Gastrocnemius medialis (tissue), 4 donors: ENCODE measurements around the gene PLA2G2D.

Experiments
- POLR2A ChIP-seq, 2 donors: fragments of 450-650 bp; IDR thresholded peaks; one replicate each; pipeline ENCODE4 v1.6.1; 2017; ENCODE audit warnings: antibody characterized with exemption in 2 of 2, mild to moderate bottlenecking in 2 of 2, moderate library complexity in 2 of 2
- TF ChIP-seq, protein P1 (sequence below), 5 experiments: fragments of 450-650 bp in 3 of 5; fragments of 200-600 bp in 2 of 5; sonication (generic) in 2 of 5; IDR thresholded peaks in 4 of 5; conservative IDR thresholded peaks in 1 of 5; 1 replicate in 4 of 5; 2 replicates in 1 of 5; pipeline ENCODE4 v1.5.1; 2016 to 2019; ENCODE audit warnings: antibody characterized with exemption in 5 of 5, mild to moderate bottlenecking in 3 of 5, moderate library complexity in 3 of 5

DNA sequence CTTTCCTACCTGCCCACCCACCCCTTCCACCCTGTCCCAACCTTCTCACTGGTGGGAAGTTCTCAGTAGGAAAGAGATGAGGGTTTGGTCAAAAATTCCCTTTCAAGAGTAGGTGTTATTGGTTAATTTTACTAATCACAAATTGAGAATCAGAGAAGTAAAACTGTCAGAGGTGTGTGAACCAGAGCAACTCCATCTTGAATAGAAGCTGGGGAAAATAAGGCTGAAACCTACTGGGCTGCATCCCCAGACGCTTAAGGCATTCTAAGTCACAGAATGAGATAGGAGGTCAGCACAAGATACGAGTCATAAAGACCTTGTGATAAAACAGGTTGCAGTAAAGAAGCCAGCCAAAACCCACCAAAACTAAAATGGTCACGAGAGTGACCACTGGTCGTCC is 11.5 kb downstream of the PLA2G2D start:
- TF ChIP-seq, protein P1, sequence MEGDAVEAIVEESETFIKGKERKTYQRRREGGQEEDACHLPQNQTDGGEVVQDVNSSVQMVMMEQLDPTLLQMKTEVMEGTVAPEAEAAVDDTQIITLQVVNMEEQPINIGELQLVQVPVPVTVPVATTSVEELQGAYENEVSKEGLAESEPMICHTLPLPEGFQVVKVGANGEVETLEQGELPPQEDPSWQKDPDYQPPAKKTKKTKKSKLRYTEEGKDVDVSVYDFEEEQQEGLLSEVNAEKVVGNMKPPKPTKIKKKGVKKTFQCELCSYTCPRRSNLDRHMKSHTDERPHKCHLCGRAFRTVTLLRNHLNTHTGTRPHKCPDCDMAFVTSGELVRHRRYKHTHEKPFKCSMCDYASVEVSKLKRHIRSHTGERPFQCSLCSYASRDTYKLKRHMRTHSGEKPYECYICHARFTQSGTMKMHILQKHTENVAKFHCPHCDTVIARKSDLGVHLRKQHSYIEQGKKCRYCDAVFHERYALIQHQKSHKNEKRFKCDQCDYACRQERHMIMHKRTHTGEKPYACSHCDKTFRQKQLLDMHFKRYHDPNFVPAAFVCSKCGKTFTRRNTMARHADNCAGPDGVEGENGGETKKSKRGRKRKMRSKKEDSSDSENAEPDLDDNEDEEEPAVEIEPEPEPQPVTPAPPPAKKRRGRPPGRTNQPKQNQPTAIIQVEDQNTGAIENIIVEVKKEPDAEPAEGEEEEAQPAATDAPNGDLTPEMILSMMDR (IDR thresholded peaks at IDR 0.05 in 4 of 5, conservative IDR thresholded peaks at IDR 0.05 in 1 of 5), result no peak
- no peak for TF ChIP-seq POLR2A (IDR thresholded peaks at IDR 0.05)
